ENCODE results near the gene UBE2J2.

UBE2J2 gene

GRCh38 chr1:1304331-1305299 lies 31.0 kb upstream of the UBE2J2 start:
- ATAC-seq, result peak; percentile 50
- TF ChIP-seq GLIS3 (CRISPR knock-in tag; IDR thresholded peaks at IDR 0.05), result no peak
- TF ChIP-seq CSDC2 (CRISPR knock-in tag; IDR thresholded peaks at IDR 0.05), result 0 out of 2 replicates have a peak, but pooled peaks have one; percentile 71
- TF ChIP-seq CREB5 (CRISPR knock-in tag; IDR thresholded peaks at IDR 0.05; ENCODE audit: low read depth), result peak; percentile 75; the same call in 1 of the 2 replicates
- no peak for TF ChIP-seq ESRRG (CRISPR knock-in tag; IDR thresholded peaks at IDR 0.05)
- peak; percentile 78; the same call in 1 of the 2 replicates for TF ChIP-seq TSHZ2 (CRISPR knock-in tag; IDR thresholded peaks at IDR 0.05)
- TF ChIP-seq RARB (CRISPR knock-in tag; IDR thresholded peaks at IDR 0.05), result no peak
- no peak for TF ChIP-seq ZNF565 (CRISPR knock-in tag; conservative IDR thresholded peaks at IDR 0.05; ENCODE audit: low read depth)
- no peak for TF ChIP-seq TOX (CRISPR knock-in tag; IDR thresholded peaks at IDR 0.05; ENCODE audit: borderline replicate concordance)
- TF ChIP-seq PATZ1 (CRISPR knock-in tag; IDR thresholded peaks at IDR 0.05; ENCODE audit: borderline replicate concordance), result no peak
- TF ChIP-seq ZFP3 (CRISPR knock-in tag; IDR thresholded peaks at IDR 0.05), result no peak
- peak; percentile 17; the same call in 1 of the 2 replicates for TF ChIP-seq PPARA (CRISPR knock-in tag; IDR thresholded peaks at IDR 0.05; ENCODE audit: borderline replicate concordance)
- TF ChIP-seq TCF4 (CRISPR knock-in tag; IDR thresholded peaks at IDR 0.05; ENCODE audit: borderline replicate concordance), result peak; percentile 23; the same call in 1 of the 2 replicates
- TF ChIP-seq ZNF70 (CRISPR knock-in tag; IDR thresholded peaks at IDR 0.05), result no peak
- no peak for TF ChIP-seq CSRNP3 (CRISPR knock-in tag; IDR thresholded peaks at IDR 0.05)
- no peak for TF ChIP-seq ZC3H10 (CRISPR knock-in tag; IDR thresholded peaks at IDR 0.05)
- TF ChIP-seq ARNTL (CRISPR knock-in tag; IDR thresholded peaks at IDR 0.05; ENCODE audit: borderline replicate concordance, low read depth), result 0 out of 2 replicates have a peak, but pooled peaks have one; percentile 56
- no peak; the same call in 1 of the 2 replicates for TF ChIP-seq ZFP30 (CRISPR knock-in tag; IDR thresholded peaks at IDR 0.05)
- TF ChIP-seq SNAI2 (CRISPR knock-in tag; IDR thresholded peaks at IDR 0.05), result no peak
- TF ChIP-seq BACH2 (CRISPR knock-in tag; IDR thresholded peaks at IDR 0.05; ENCODE audit: borderline replicate concordance), result no peak
- TF ChIP-seq OSR1 (CRISPR knock-in tag; IDR thresholded peaks at IDR 0.05), result no peak
- TF ChIP-seq ISL1 (CRISPR knock-in tag; IDR thresholded peaks at IDR 0.05), result no peak
- 0 out of 2 replicates have a peak, but pooled peaks have one; percentile 17 for TF ChIP-seq ZNF8 (CRISPR knock-in tag; IDR thresholded peaks at IDR 0.05)
- no peak for TF ChIP-seq POU6F1 (CRISPR knock-in tag; IDR thresholded peaks at IDR 0.05; ENCODE audit: borderline replicate concordance, low read depth)

Data from SK-N-SH treated with all-trans-retinoic acid at 6 μM for 48 hours (cell line).